Measurements from ENCODE around the gene TULP4.
"Not testable (repeated sequence)": the region's sequence is repeated elsewhere in the genome, so short reads cannot be mapped to it uniquely, and the experiment has no call there.

The TULP4 gene

GRCh38 chr6:158328952-158329351 is 16.7 kb downstream of the TULP4 start:
- peaks cover 0 to 27% (median 8%) of the 10 kb centered on the region in 10 experiments; a peak in 12 of 20 replicates for H3K4me1 ChIP-seq
- H3K27me3 ChIP-seq: no peaks in the 10 kb centered on the region
- peak overlapping the region in 2 of 11 experiments; percentile 4 to 17; a peak in 3 of 22 replicates for H3K4me2 ChIP-seq

GRCh38 chr6:158329531-158329930 is 17.3 kb downstream of the TULP4 start:
- H3K4me1 ChIP-seq: peaks cover 0 to 24% (median 7%) of the 10 kb centered on the region in 10 experiments; a peak in 12 of 20 replicates
- no peak overlapping the region for H3K4me3 ChIP-seq
- H3K27me3 ChIP-seq: no peaks in the 10 kb centered on the region
- H4K20me1 ChIP-seq: peaks cover 0 to 37% (median 17%) of the 10 kb centered on the region in 11 experiments; a peak in 14 of 22 replicates
- no peak overlapping the region for H3K9ac ChIP-seq
- no peak overlapping the region for H3K27ac ChIP-seq
- peaks cover 22 to 61% (median 36%) of the 10 kb centered on the region in 11 experiments for H3K36me3 ChIP-seq
- no peak for TF ChIP-seq Cebpa-rat (IDR thresholded peaks at IDR 0.05)
- H3K9me3 ChIP-seq (replicated peaks in 1 of 11): peaks cover 21 to 48% (median 38%) of the 10 kb centered on the region in 11 experiments
- H3K4me2 ChIP-seq: no peak overlapping the region

More at GRCh38 chr6:158328952-158329351, 16.7 kb downstream of the TULP4 start:
- H3K4me3 ChIP-seq: no peak overlapping the region
- H3K27ac ChIP-seq: no peak overlapping the region
- no peak for TF ChIP-seq Cebpa-rat (IDR thresholded peaks at IDR 0.05)
- H4K20me1 ChIP-seq: peaks cover 0 to 43% (median 23%) of the 10 kb centered on the region in 11 experiments; a peak in 15 of 22 replicates
- H3K36me3 ChIP-seq: peaks cover 22 to 61% (median 34%) of the 10 kb centered on the region in 11 experiments
- H3K9ac ChIP-seq: no peak overlapping the region
- H3K9me3 ChIP-seq (replicated peaks in 1 of 11): peaks cover 21 to 47% (median 38%) of the 10 kb centered on the region in 11 experiments

- H3K4me2 ChIP-seq: no peak overlapping the region
- H3K9me3 ChIP-seq (replicated peaks in 1 of 11): peaks cover 21 to 53% (median 38%) of the 10 kb centered on the region in 11 experiments
- H3K4me1 ChIP-seq: peaks cover 0 to 20% (median 7%) of the 10 kb centered on the region in 10 experiments; a peak in 12 of 20 replicates
- no peak for TF ChIP-seq Cebpa-rat (IDR thresholded peaks at IDR 0.05)
- H3K36me3 ChIP-seq: peaks cover 25 to 61% (median 38%) of the 10 kb centered on the region in 11 experiments
- no peak overlapping the region for H3K27ac ChIP-seq
- no peak overlapping the region for H3K9ac ChIP-seq
- no peaks in the 10 kb centered on the region for H3K27me3 ChIP-seq
- no peak overlapping the region for H3K4me3 ChIP-seq
- peaks cover 0 to 35% (median 15%) of the 10 kb centered on the region in 11 experiments; a peak in 14 of 22 replicates for H4K20me1 ChIP-seq
These were observed 17.8 kb downstream of the TULP4 start for GRCh38 chr6:158330016-158330415.

- H3K27ac ChIP-seq: no peak overlapping the region
- H3K9me3 ChIP-seq (replicated peaks in 1 of 11): peaks cover 23 to 41% (median 32%) of the 10 kb centered on the region in 11 experiments
- no peaks in the 10 kb centered on the region for H3K27me3 ChIP-seq
- no peak overlapping the region for H3K4me2 ChIP-seq
- H3K9ac ChIP-seq: no peak overlapping the region
- peaks cover 0 to 9% (median 2%) of the 10 kb centered on the region in 10 experiments; a peak in 5 of 20 replicates for H3K4me1 ChIP-seq
- H3K4me3 ChIP-seq: peak overlapping the region in 1 of 10 experiments; percentile 26; a peak in 1 of 20 replicates
- peaks cover 0 to 20% (median 14%) of the 10 kb centered on the region in 11 experiments; a peak in 13 of 22 replicates for H4K20me1 ChIP-seq
- no peak for TF ChIP-seq Cebpa-rat (IDR thresholded peaks at IDR 0.05)
- H3K36me3 ChIP-seq: peaks cover 27 to 55% (median 37%) of the 10 kb centered on the region in 11 experiments
These were observed 20.0 kb downstream of the TULP4 start for GRCh38 chr6:158332237-158332636.

- Histone ChIP-seq H3K27me3 (no peaks in the 10 kb centered on the region), H4K20me1 (peaks cover 0 to 13% (median 9%) of the 10 kb centered on the region in 11 experiments; a peak in 13 of 22 replicates), H3K9me3 (replicated peaks in 1 of 11) (peaks cover 30 to 49% (median 40%) of the 10 kb centered on the region in 11 experiments), H3K36me3 (peaks cover 35 to 64% (median 46%) of the 10 kb centered on the region in 11 experiments), H3K27ac (no peak overlapping the region), H3K4me3 (no peak overlapping the region), H3K4me1 (peaks cover 0 to 9% (median 2%) of the 10 kb centered on the region in 10 experiments; a peak in 5 of 20 replicates), H3K4me2 (no peak overlapping the region), H3K9ac (no peak overlapping the region)
- no peak for TF ChIP-seq Cebpa-rat (IDR thresholded peaks at IDR 0.05)
These were observed 20.8 kb downstream of the TULP4 start for GRCh38 chr6:158333094-158333493.

GRCh38 chr6:158334534-158334933 is 22.3 kb downstream of the TULP4 start:
- Histone ChIP-seq H4K20me1 (peaks cover 0 to 3% (median 0%) of the 10 kb centered on the region in 11 experiments; a peak in 2 of 22 replicates), H3K9ac (no peak overlapping the region), H3K4me2 (no peak overlapping the region), H3K4me3 (no peak overlapping the region), H3K36me3 (peaks cover 40 to 71% (median 48%) of the 10 kb centered on the region in 11 experiments), H3K9me3 (replicated peaks in 1 of 11) (peaks cover 38 to 57% (median 50%) of the 10 kb centered on the region in 11 experiments), H3K27ac (no peak overlapping the region), H3K4me1 (peaks cover 0 to under 1% (median 0%) of the 10 kb centered on the region in 10 experiments; a peak in 1 of 20 replicates), H3K27me3 (no peaks in the 10 kb centered on the region)
- TF ChIP-seq Cebpa-rat (IDR thresholded peaks at IDR 0.05): no peak

GRCh38 chr6:158337332-158337731 is 25.1 kb downstream of the TULP4 start:
- Histone ChIP-seq H3K4me1 (peaks cover 0 to 19% (median 10%) of the 10 kb centered on the region in 10 experiments; a peak in 13 of 20 replicates), H4K20me1 (peaks cover 0 to 6% (median 0%) of the 10 kb centered on the region in 11 experiments; a peak in 1 of 22 replicates), H3K27ac (no peak overlapping the region), H3K9ac (no peak overlapping the region), H3K27me3 (no peaks in the 10 kb centered on the region), H3K4me3 (no peak overlapping the region), H3K4me2 (no peak overlapping the region), H3K9me3 (replicated peaks in 1 of 11) (peaks cover 29 to 54% (median 40%) of the 10 kb centered on the region in 11 experiments), H3K36me3 (peaks cover 31 to 74% (median 43%) of the 10 kb centered on the region in 11 experiments)
- TF ChIP-seq Cebpa-rat (IDR thresholded peaks at IDR 0.05): no peak

- H3K4me3 ChIP-seq: no peak overlapping the region
- no peak overlapping the region for H3K27ac ChIP-seq
- H3K9me3 ChIP-seq (replicated peaks in 1 of 11): peaks cover 29 to 54% (median 39%) of the 10 kb centered on the region in 11 experiments
These were observed 26.2 kb downstream of the TULP4 start for GRCh38 chr6:158338311-158339112.

GRCh38 chr6:158339197-158339596 is 26.9 kb downstream of the TULP4 start:
- H3K36me3 ChIP-seq: peaks cover 24 to 67% (median 36%) of the 10 kb centered on the region in 11 experiments; a peak in 21 of 22 replicates
- H3K9me3 ChIP-seq (replicated peaks in 1 of 11): peaks cover 28 to 59% (median 41%) of the 10 kb centered on the region in 11 experiments
- peaks cover 0 to 19% (median 10%) of the 10 kb centered on the region in 10 experiments; a peak in 13 of 20 replicates for H3K4me1 ChIP-seq
- H3K27me3 ChIP-seq, H3K4me2 ChIP-seq, H3K4me3 ChIP-seq, H3K27ac ChIP-seq, H4K20me1 ChIP-seq, H3K9ac ChIP-seq: not testable (repeated sequence)

More at GRCh38 chr6:158338311-158339112, 26.2 kb downstream of the TULP4 start:
- TF ChIP-seq Cebpa-rat (IDR thresholded peaks at IDR 0.05): no peak
- peaks cover 0 to 6% (median 0%) of the 10 kb centered on the region in 11 experiments; a peak in 1 of 22 replicates for H4K20me1 ChIP-seq
- no peak overlapping the region for H3K9ac ChIP-seq
- no peak overlapping the region for H3K4me2 ChIP-seq
- peaks cover 0 to 19% (median 10%) of the 10 kb centered on the region in 10 experiments; a peak in 13 of 20 replicates for H3K4me1 ChIP-seq
- no peaks in the 10 kb centered on the region for H3K27me3 ChIP-seq
- peaks cover 28 to 69% (median 37%) of the 10 kb centered on the region in 11 experiments; a peak in 21 of 22 replicates for H3K36me3 ChIP-seq

Measured in BLaER1 treated with 17β-estradiol and CSF1 and Interleukin-3, amounts not matched to agents 10 nM and 100 nM (cell line).